GM10847 (cell line): ENCODE measurements around the gene SMARCA4.

ENCODE experiments used
- POLR2A ChIP-seq: IDR thresholded peaks from 2 replicates; pipeline ENCODE4 v1.6.1; 2011; ENCODE audit not compliant: insufficient read length; ENCODE audit errors: extremely low read depth

SMARCA4 gene

GRCh38 chr19:11031421-11032070 lies 70.7 kb downstream of the SMARCA4 start:
- TF ChIP-seq POLR2A = no peak

- no peak for TF ChIP-seq POLR2A
These were observed 72.4 kb downstream of the SMARCA4 start for GRCh38 chr19:11033251-11033650.

GRCh38 chr19:11033763-11034162 lies 72.9 kb downstream of the SMARCA4 start:
- no peak for TF ChIP-seq POLR2A

- no peak for TF ChIP-seq POLR2A
These were observed 73.8 kb downstream of the SMARCA4 start for GRCh38 chr19:11034449-11035213.

GRCh38 chr19:11035441-11036377 lies 74.9 kb downstream of the SMARCA4 start:
- no peak for TF ChIP-seq POLR2A

- TF ChIP-seq POLR2A = no peak
These were observed 77.7 kb downstream of the SMARCA4 start for GRCh38 chr19:11038511-11038910.

- no peak for TF ChIP-seq POLR2A
These were observed 80.4 kb downstream of the SMARCA4 start for GRCh38 chr19:11041194-11041593.

GRCh38 chr19:11041966-11042627 lies 81.3 kb downstream of the SMARCA4 start:
- TF ChIP-seq POLR2A = no peak

GRCh38 chr19:11044431-11044830 lies 83.6 kb downstream of the SMARCA4 start:
- no peak for TF ChIP-seq POLR2A

GRCh38 chr19:11045536-11045935 lies 84.7 kb downstream of the SMARCA4 start:
- no peak for TF ChIP-seq POLR2A

GRCh38 chr19:11046605-11047354 lies 86.0 kb downstream of the SMARCA4 start:
- TF ChIP-seq POLR2A = no peak

- TF ChIP-seq POLR2A = no peak
These were observed 87.0 kb downstream of the SMARCA4 start for GRCh38 chr19:11047866-11048265.

GRCh38 chr19:11050323-11051114 lies 89.7 kb downstream of the SMARCA4 start:
- no peak for TF ChIP-seq POLR2A

- TF ChIP-seq POLR2A = no peak
These were observed 93.0 kb downstream of the SMARCA4 start for GRCh38 chr19:11053817-11054195.
